Mesendoderm (in vitro differentiated cells): ENCODE results near the gene LILRA2.

Source experiments
- DNase-seq: peaks from one replicate; pipeline ENCODE4 v3.0.0; 2013
- H2AK5ac ChIP-seq: 2 replicates; pipeline ENCODE4 v1.6.1; 2013; ENCODE audit warnings: low read length, inconsistent platforms
- H2BK120ac ChIP-seq: 2 replicates; pipeline ENCODE4 v1.6.1; 2013; ENCODE audit warnings: low read depth, mild to moderate bottlenecking, low read length, moderate library complexity, mixed read lengths
- H2BK15ac ChIP-seq: replicated peaks from 2 replicates; pipeline ENCODE4 v1.6.1; 2013; ENCODE audit warnings: low read depth, mild to moderate bottlenecking, moderate library complexity
- H2BK5ac ChIP-seq: 2 replicates; pipeline ENCODE4 v1.6.1; 2013; ENCODE audit warnings: low read length, inconsistent platforms
- H3K18ac ChIP-seq: 2 replicates; pipeline ENCODE4 v1.6.1; 2013; ENCODE audit warnings: mild to moderate bottlenecking, low read length, mixed read lengths
- H3K23ac ChIP-seq: one replicate; pipeline ENCODE4 v1.6.1; 2013; ENCODE audit warnings: low read length
- H3K27ac ChIP-seq: 2 replicates; pipeline ENCODE4 v1.5.1; 2013; ENCODE audit warnings: low read depth, mild to moderate bottlenecking, inconsistent platforms, low read length, moderate library complexity
- H3K27me3 ChIP-seq: 2 replicates; pipeline ENCODE4 v1.6.1; 2013; ENCODE audit warnings: low read length, control low read depth, mild to moderate bottlenecking, inconsistent platforms; ENCODE audit not compliant: insufficient read depth, poor library complexity
- H3K36me3 ChIP-seq: 2 replicates; pipeline ENCODE4 v1.6.1; 2013; ENCODE audit warnings: low read length, inconsistent platforms; ENCODE audit not compliant: control insufficient read depth, insufficient read depth
- H3K4ac ChIP-seq: one replicate; pipeline ENCODE4 v1.6.1; 2013; ENCODE audit warnings: low read depth, mild to moderate bottlenecking, low read length, moderate library complexity
- H3K4me1 ChIP-seq: 2 replicates; pipeline ENCODE4 v1.6.1; 2013; ENCODE audit warnings: low read depth, low read length, inconsistent platforms; ENCODE audit not compliant: control insufficient read depth
- H3K4me2 ChIP-seq: 2 replicates; pipeline ENCODE4 v1.6.1; 2013; ENCODE audit warnings: low read length
- H3K4me3 ChIP-seq: 2 replicates; pipeline ENCODE4 v1.5.1; 2013; ENCODE audit warnings: mild to moderate bottlenecking, low read length
- H3K56ac ChIP-seq: one replicate; pipeline ENCODE4 v1.6.1; 2013; ENCODE audit warnings: low read length
- H3K79me1 ChIP-seq: 2 replicates; pipeline ENCODE4 v1.6.1; 2013; ENCODE audit warnings: low read length, inconsistent platforms
- H3K79me2 ChIP-seq: 2 replicates; pipeline ENCODE4 v1.6.1; 2013; ENCODE audit warnings: mild to moderate bottlenecking, low read length; ENCODE audit not compliant: control insufficient read depth, insufficient read depth
- H3K9ac ChIP-seq: 2 replicates; pipeline ENCODE4 v1.6.1; 2013; ENCODE audit warnings: low read length, inconsistent platforms
- H4K5ac ChIP-seq: one replicate; pipeline ENCODE4 v1.6.1; 2013; ENCODE audit warnings: low read length
- H4K8ac ChIP-seq: one replicate; pipeline ENCODE4 v1.6.1; 2013; ENCODE audit warnings: low read depth, mild to moderate bottlenecking, control low read depth, low read length, moderate library complexity
- WGBS: extraction: QIAGEN DNeasy Blood & Tissue Kit; methylation state at CpG from one replicate; pipeline ENCODE4 v1.1.7; 2013; ENCODE audit warnings: low lambda C conversion rate, missing lambda C conversion rate; ENCODE audit not compliant: insufficient coverage; ENCODE audit errors: extremely low coverage; 5-methylcytosine and 5-hydroxymethylcytosine counted together

Gene LILRA2

DNA sequence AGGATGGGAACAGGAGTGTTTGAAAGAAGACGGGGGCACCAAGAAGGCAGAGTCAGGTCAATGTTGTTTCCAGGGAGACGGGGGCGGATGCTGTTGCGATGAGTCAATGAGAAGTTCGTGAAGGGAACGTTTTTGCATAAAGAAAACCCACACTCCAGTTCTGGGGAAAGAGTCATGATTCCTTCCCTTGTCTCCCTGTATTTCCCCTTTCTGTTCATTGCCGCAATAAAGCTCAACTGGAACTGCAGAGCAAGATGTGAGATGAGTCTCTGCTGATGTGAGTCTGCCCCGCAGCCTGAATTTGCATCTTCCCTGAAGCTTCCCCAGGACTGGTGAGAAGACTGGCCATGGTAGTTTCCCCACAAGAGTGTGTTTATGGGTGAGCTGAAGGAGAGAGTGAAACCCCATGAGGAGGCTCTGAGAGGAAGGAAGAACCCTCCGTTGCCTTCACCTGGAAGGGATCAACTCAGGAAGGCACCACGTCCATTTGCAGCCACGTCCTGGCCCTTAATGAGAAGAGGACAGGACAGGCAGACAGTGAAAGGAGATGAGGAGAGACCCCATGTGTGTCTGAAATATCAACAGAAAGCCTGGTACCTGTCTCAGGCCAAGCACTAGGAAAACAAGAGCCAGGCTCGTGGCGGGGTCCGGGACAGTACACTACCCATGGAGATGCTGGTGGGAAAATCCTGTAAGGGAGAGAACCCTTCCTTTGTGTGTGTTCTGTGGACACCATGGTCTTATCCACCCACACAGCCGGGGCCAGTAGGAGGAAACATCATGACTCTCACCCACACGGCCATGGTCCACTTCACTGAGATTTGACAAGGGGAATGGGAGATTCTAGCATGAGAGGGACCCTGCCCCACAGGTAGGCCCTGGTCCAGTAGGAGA lies 33.5 kb downstream of the LILRA2 start:
- no peaks in the 10 kb centered on the region for H3K79me2 ChIP-seq
- H3K36me3 ChIP-seq = no peaks in the 10 kb centered on the region
- H3K27me3 ChIP-seq = no peaks in the 10 kb centered on the region
- H3K4me2 ChIP-seq = no peak overlapping the region
- H3K23ac ChIP-seq = no peak overlapping the region
- H2BK120ac ChIP-seq = no peak overlapping the region
- no peak overlapping the region for H2BK5ac ChIP-seq
- no CpG with 5 or more reads among the region's 16 CpGs for WGBS
- H3K4ac ChIP-seq = no peak overlapping the region
- H4K8ac ChIP-seq = no peak overlapping the region
- H2BK15ac ChIP-seq = no peak overlapping the region
- H4K5ac ChIP-seq = no peak overlapping the region
- no peaks in the 10 kb centered on the region for H3K4me1 ChIP-seq
- H3K18ac ChIP-seq = no peak overlapping the region
- H2AK5ac ChIP-seq = no peak overlapping the region
- no peak overlapping the region for H3K4me3 ChIP-seq
- no peak overlapping the region for H3K9ac ChIP-seq
- H3K27ac ChIP-seq = no peak overlapping the region
- no peak for DNase-seq
- H3K79me1 ChIP-seq = no peaks in the 10 kb centered on the region
- no peak overlapping the region for H3K56ac ChIP-seq

DNA sequence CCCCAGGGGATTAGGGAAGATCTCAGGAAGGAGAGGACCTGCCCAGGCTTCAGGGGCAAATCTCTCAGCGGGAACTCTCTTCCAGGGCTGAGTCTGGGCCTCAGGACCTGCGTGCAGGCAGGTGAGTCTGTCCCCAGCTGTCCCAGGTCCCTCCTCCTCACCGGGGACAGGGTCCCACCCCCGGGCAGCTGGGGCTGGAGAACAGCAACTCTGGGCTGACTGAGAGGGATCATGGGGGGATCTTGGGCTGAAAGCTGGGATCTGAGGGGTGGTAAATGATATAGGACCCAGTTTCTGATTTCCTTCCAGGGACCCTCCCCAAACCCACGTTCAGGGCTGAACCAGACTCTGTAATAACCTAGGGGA lies 34.2 kb downstream of the LILRA2 start:
- Histone ChIP-seq H3K79me2 (no peaks in the 10 kb centered on the region), H3K9ac (no peak overlapping the region), H2BK15ac (no peak overlapping the region), H3K27ac (no peak overlapping the region), H3K56ac (no peak overlapping the region), H3K4me3 (no peak overlapping the region), H3K23ac (no peak overlapping the region), H3K4me1 (no peaks in the 10 kb centered on the region), H2BK5ac (no peak overlapping the region), H3K4me2 (no peak overlapping the region), H3K4ac (no peak overlapping the region), H3K36me3 (no peaks in the 10 kb centered on the region), H3K18ac (no peak overlapping the region), H4K8ac (no peak overlapping the region), H2BK120ac (no peak overlapping the region), H2AK5ac (no peak overlapping the region), H4K5ac (no peak overlapping the region), H3K27me3 (no peaks in the 10 kb centered on the region), H3K79me1 (no peaks in the 10 kb centered on the region)
- WGBS = no CpG with 5 or more reads among the region's 5 CpGs
- no peak for DNase-seq

DNA sequence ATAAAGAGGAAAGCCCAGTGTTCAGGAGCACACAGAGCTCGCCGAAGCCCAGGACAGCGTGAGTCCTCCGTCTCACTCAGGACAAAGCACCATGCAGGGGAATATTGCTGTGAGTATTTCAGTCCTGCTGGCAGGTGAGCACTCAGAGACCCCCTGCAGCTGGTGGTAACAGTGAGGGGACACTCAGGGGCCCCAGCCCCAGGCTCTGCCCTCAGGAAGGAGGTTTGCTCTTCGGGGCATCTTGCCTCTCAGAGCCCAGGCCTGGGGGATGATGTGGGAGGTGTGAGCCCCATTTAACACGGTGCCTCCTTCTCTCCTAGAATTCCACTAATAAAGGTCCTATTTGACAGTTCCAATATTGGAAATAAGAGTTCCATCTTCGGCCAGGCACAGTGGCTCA lies 34.6 kb downstream of the LILRA2 start:
- H4K5ac ChIP-seq = no peak overlapping the region
- H2BK120ac ChIP-seq = no peak overlapping the region
- H2BK5ac ChIP-seq = no peak overlapping the region
- H3K56ac ChIP-seq = no peak overlapping the region
- no peaks in the 10 kb centered on the region for H3K4me1 ChIP-seq
- H3K79me1 ChIP-seq = no peaks in the 10 kb centered on the region
- no peak for DNase-seq
- no peaks in the 10 kb centered on the region for H3K36me3 ChIP-seq
- no peak overlapping the region for H3K27ac ChIP-seq
- H3K27me3 ChIP-seq = no peaks in the 10 kb centered on the region
- no peak overlapping the region for H3K18ac ChIP-seq
- no peak overlapping the region for H3K23ac ChIP-seq
- H2BK15ac ChIP-seq = no peak overlapping the region
- no peak overlapping the region for H3K9ac ChIP-seq
- H3K4me2 ChIP-seq = no peak overlapping the region
- no peaks in the 10 kb centered on the region for H3K79me2 ChIP-seq
- no CpG with 5 or more reads among the region's 7 CpGs for WGBS
- H2AK5ac ChIP-seq = no peak overlapping the region
- no peak overlapping the region for H4K8ac ChIP-seq
- no peak overlapping the region for H3K4ac ChIP-seq
- H3K4me3 ChIP-seq = no peak overlapping the region

DNA sequence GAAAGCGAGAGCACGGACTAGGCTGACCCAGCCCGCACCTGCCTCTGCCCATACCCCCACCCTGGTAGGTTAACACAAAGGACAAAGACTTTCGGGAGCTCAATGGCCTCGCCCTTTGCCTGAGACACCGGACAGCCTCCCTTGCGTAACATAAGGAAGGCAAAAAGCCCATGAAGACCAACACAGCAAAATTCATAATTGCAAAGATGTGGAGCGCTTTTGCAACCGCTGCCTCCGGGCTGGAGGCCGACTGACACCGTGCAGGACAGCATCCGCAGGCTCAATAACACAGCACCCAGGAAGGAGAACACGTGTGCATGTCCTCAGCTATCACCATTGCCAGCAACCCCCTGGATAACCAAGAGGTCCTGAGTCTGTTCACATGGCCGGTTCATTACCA lies 35.2 kb downstream of the LILRA2 start:
- WGBS = no CpG with 5 or more reads among the region's 15 CpGs
- H3K56ac ChIP-seq = no peak overlapping the region
- H3K36me3 ChIP-seq = no peaks in the 10 kb centered on the region
- no peak overlapping the region for H3K27ac ChIP-seq
- DNase-seq = no peak
- no peaks in the 10 kb centered on the region for H3K79me2 ChIP-seq
- H4K8ac ChIP-seq = no peak overlapping the region
- no peak overlapping the region for H2AK5ac ChIP-seq
- H3K23ac ChIP-seq = no peak overlapping the region
- H3K18ac ChIP-seq = no peak overlapping the region
- H2BK5ac ChIP-seq = no peak overlapping the region
- no peak overlapping the region for H3K4ac ChIP-seq
- no peak overlapping the region for H2BK15ac ChIP-seq
- no peaks in the 10 kb centered on the region for H3K79me1 ChIP-seq
- H4K5ac ChIP-seq = no peak overlapping the region
- H3K27me3 ChIP-seq = no peaks in the 10 kb centered on the region
- H3K9ac ChIP-seq = no peak overlapping the region
- no peak overlapping the region for H3K4me3 ChIP-seq
- no peak overlapping the region for H2BK120ac ChIP-seq
- no peak overlapping the region for H3K4me2 ChIP-seq
- H3K4me1 ChIP-seq = no peaks in the 10 kb centered on the region

DNA sequence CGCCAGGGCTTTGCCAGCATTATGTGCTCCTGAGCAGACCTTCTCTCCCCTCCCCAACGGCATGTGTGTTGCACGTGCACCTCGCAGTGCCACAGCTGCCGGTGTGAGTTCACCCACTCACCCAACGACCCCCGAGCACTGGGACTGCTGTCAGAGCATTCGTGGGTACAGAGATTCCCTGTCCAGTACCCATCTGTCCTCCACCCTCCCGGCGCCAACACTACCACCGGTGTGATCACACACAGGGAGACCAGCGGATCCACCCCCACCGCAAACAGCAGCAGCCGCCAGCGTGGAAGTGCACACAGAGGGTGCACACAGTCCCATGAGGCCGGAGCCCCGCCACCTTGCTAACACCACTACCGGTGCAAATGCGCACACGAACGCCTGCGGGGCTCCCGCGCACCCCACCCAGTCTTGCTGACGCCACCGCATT lies 35.8 kb downstream of the LILRA2 start:
- Histone ChIP-seq H3K79me1 (no peaks in the 10 kb centered on the region), H3K79me2 (no peaks in the 10 kb centered on the region), H3K18ac (no peak overlapping the region), H3K23ac (no peak overlapping the region), H3K36me3 (no peaks in the 10 kb centered on the region), H2BK5ac (no peak overlapping the region), H2AK5ac (no peak overlapping the region), H3K4ac (no peak overlapping the region), H3K27ac (no peak overlapping the region), H4K8ac (no peak overlapping the region), H3K4me2 (no peak overlapping the region), H3K27me3 (no peaks in the 10 kb centered on the region), H3K56ac (no peak overlapping the region), H3K4me1 (no peaks in the 10 kb centered on the region), H2BK120ac (no peak overlapping the region), H4K5ac (no peak overlapping the region), H2BK15ac (no peak overlapping the region), H3K9ac (no peak overlapping the region), H3K4me3 (no peak overlapping the region)
- no CpG with 5 or more reads among the region's 26 CpGs for WGBS
- DNase-seq = no peak

DNA sequence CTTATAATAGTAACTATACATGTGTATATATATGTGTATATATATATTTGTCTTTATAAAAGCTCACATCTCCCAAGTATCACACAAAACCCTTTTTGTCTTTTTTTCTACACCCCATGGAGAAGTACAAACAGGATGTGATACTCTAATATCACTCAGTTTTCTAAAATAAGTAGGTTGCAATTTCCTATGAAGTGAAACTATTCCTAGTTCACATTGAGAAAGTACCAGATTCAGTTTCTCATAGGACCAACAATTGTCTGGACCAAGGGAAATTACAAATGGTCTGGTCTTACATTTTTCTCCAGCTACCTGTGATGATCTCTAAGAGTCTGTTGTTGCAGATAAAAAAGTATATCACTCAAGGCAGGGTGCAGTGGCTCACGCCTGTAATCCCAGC lies 38.8 kb downstream of the LILRA2 start:
- H3K4ac ChIP-seq = no peak overlapping the region
- H3K27me3 ChIP-seq = no peaks in the 10 kb centered on the region
- no peaks in the 10 kb centered on the region for H3K36me3 ChIP-seq
- no peaks in the 10 kb centered on the region for H3K4me1 ChIP-seq
- H4K8ac ChIP-seq = no peak overlapping the region
- H3K79me2 ChIP-seq = no peaks in the 10 kb centered on the region
- no peak overlapping the region for H2BK15ac ChIP-seq
- no peak overlapping the region for H2AK5ac ChIP-seq
- no peaks in the 10 kb centered on the region for H3K79me1 ChIP-seq
- WGBS = no CpG with 5 or more reads among the region's 1 CpG
- no peak overlapping the region for H3K4me2 ChIP-seq
- no peak overlapping the region for H2BK120ac ChIP-seq
- H3K4me3 ChIP-seq = no peak overlapping the region
- no peak overlapping the region for H3K9ac ChIP-seq
- H3K27ac ChIP-seq = no peak overlapping the region
- no peak for DNase-seq
- no peak overlapping the region for H3K18ac ChIP-seq
- H3K23ac ChIP-seq = no peak overlapping the region
- H2BK5ac ChIP-seq = no peak overlapping the region
- no peak overlapping the region for H3K56ac ChIP-seq
- no peak overlapping the region for H4K5ac ChIP-seq
